ENCODE results near the gene PER2.

GRCh38 chr2:238207006-238207405 lies 81.4 kb downstream of the PER2 start:
- TF ChIP-seq SMC3 (conservative IDR thresholded peaks at IDR 0.05; ENCODE audit: insufficient read depth, low read depth, low read length) (no peak), RBFOX2 (IDR thresholded peaks at IDR 0.05; ENCODE audit: low read depth, low read length) (no peak), RAD21 (CRISPR knock-in tag; conservative IDR thresholded peaks at IDR 0.05 in 1 of 2, IDR thresholded peaks at IDR 0.05 in 1 of 2) (no peak), CC2D1A (IDR thresholded peaks at IDR 0.05) (no peak), RFX5 (IDR thresholded peaks at IDR 0.05; ENCODE audit: low read depth, low read length) (no peak), MAX (CRISPR knock-in tag; IDR thresholded peaks at IDR 0.05) (no peak), ZZZ3 (IDR thresholded peaks at IDR 0.05) (no peak), E2F5 (CRISPR knock-in tag; IDR thresholded peaks at IDR 0.05) (no peak), MCM2 (IDR thresholded peaks at IDR 0.05; ENCODE audit: low read depth) (no peak), USF2 (CRISPR knock-in tag; IDR thresholded peaks at IDR 0.05) (no peak)
- TF ChIP-seq, protein P1, sequence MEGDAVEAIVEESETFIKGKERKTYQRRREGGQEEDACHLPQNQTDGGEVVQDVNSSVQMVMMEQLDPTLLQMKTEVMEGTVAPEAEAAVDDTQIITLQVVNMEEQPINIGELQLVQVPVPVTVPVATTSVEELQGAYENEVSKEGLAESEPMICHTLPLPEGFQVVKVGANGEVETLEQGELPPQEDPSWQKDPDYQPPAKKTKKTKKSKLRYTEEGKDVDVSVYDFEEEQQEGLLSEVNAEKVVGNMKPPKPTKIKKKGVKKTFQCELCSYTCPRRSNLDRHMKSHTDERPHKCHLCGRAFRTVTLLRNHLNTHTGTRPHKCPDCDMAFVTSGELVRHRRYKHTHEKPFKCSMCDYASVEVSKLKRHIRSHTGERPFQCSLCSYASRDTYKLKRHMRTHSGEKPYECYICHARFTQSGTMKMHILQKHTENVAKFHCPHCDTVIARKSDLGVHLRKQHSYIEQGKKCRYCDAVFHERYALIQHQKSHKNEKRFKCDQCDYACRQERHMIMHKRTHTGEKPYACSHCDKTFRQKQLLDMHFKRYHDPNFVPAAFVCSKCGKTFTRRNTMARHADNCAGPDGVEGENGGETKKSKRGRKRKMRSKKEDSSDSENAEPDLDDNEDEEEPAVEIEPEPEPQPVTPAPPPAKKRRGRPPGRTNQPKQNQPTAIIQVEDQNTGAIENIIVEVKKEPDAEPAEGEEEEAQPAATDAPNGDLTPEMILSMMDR (IDR thresholded peaks at IDR 0.05 in 2 of 3, conservative IDR thresholded peaks at IDR 0.05 in 1 of 3; ENCODE audit: insufficient read depth in 2 of 3, low read depth in 1 of 3, low read length in 3 of 3), result no peak

Measured in K562 (cell line).